ENCODE measurements around the gene SGF29.

DNA sequence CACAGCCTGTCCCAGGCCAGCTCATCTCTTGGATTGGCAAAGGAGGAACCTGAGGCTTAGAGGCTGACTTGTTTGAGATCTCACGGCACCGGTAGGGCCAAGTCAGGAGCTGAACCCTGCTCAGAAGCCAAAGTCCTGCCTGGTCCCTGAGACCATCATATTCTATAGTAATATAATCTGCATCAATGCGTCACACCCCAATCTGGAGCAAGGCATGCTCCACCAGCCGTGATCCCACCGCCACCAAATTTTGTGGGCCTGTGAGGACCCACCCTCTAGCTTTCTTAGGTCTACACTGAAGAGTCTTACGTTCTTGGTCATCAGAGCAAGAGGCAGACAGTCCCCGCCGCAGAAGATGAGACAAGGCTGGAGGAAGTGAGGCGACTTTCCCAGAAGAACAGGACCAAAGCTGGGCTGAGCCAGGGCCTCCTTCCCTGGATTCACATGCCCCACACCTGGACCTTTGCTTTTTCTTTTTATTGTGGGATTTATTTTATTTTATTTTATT, 53.5 kb downstream of the SGF29 start:
- no peak for TF ChIP-seq TAF1 (IDR thresholded peaks at IDR 0.05; ENCODE audit: low read depth, low read length)
- TF ChIP-seq, protein P1, sequence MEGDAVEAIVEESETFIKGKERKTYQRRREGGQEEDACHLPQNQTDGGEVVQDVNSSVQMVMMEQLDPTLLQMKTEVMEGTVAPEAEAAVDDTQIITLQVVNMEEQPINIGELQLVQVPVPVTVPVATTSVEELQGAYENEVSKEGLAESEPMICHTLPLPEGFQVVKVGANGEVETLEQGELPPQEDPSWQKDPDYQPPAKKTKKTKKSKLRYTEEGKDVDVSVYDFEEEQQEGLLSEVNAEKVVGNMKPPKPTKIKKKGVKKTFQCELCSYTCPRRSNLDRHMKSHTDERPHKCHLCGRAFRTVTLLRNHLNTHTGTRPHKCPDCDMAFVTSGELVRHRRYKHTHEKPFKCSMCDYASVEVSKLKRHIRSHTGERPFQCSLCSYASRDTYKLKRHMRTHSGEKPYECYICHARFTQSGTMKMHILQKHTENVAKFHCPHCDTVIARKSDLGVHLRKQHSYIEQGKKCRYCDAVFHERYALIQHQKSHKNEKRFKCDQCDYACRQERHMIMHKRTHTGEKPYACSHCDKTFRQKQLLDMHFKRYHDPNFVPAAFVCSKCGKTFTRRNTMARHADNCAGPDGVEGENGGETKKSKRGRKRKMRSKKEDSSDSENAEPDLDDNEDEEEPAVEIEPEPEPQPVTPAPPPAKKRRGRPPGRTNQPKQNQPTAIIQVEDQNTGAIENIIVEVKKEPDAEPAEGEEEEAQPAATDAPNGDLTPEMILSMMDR (IDR thresholded peaks at IDR 0.05; ENCODE audit: control extremely low read depth in 1 of 3, insufficient read depth in 1 of 3, low read depth in 1 of 3, low read length in 3 of 3): no peak

All from H1 (cell line).